Neural crest cell (in vitro differentiated cells): ENCODE measurements around the gene RNF208. TPM values are rescaled to one million over a fixed set of nuclear protein-coding genes. Genes with fewer than 3 reads are reported as not detected.

Experiments used
- DNase-seq: peaks from one replicate; pipeline ENCODE4 v3.0.0; 2021; ENCODE audit warnings: low read depth, mixed read lengths, low spot score
- H3K27ac Mint-ChIP-seq: one replicate; pipeline ENCODE4 v1.8.0; 2021; ENCODE audit warnings: mild to moderate bottlenecking, mixed read lengths; ENCODE audit not compliant: unreplicated experiment
- H3K27me3 Mint-ChIP-seq: 2 replicates; pipeline ENCODE4 v1.8.0; 2021; ENCODE audit warnings: low read depth, mild to moderate bottlenecking, mixed read lengths
- H3K36me3 Mint-ChIP-seq: 2 replicates; pipeline ENCODE4 v1.8.0; 2021; ENCODE audit warnings: low read depth, mild to moderate bottlenecking, mixed read lengths
- H3K4me1 Mint-ChIP-seq: 2 replicates; pipeline ENCODE4 v1.8.0; 2021; ENCODE audit warnings: mixed read lengths
- H3K4me3 Mint-ChIP-seq: one replicate; pipeline ENCODE4 v1.8.0; 2021; ENCODE audit warnings: mild to moderate bottlenecking, mixed read lengths
- H3K9me3 Mint-ChIP-seq: 2 replicates; pipeline ENCODE4 v1.8.0; 2021; ENCODE audit warnings: mixed read lengths
- total RNA-seq: library from RNA; stranded (reverse); gene quantifications from 2 replicates; pipeline ENCODE4 v1.2.1, GENCODE V29; 2021
- TF ChIP-seq, protein P1 (sequence below): fragments of 200-600 bp; sonication (generic); conservative IDR thresholded peaks from 2 replicates; pipeline ENCODE4 v1.5.0; 2021; ENCODE audit warnings: antibody characterized with exemption, mild to moderate bottlenecking

RNF208 gene
- total RNA-seq, 1 donor from 2014 or later = 10.1 TPM

DNA sequence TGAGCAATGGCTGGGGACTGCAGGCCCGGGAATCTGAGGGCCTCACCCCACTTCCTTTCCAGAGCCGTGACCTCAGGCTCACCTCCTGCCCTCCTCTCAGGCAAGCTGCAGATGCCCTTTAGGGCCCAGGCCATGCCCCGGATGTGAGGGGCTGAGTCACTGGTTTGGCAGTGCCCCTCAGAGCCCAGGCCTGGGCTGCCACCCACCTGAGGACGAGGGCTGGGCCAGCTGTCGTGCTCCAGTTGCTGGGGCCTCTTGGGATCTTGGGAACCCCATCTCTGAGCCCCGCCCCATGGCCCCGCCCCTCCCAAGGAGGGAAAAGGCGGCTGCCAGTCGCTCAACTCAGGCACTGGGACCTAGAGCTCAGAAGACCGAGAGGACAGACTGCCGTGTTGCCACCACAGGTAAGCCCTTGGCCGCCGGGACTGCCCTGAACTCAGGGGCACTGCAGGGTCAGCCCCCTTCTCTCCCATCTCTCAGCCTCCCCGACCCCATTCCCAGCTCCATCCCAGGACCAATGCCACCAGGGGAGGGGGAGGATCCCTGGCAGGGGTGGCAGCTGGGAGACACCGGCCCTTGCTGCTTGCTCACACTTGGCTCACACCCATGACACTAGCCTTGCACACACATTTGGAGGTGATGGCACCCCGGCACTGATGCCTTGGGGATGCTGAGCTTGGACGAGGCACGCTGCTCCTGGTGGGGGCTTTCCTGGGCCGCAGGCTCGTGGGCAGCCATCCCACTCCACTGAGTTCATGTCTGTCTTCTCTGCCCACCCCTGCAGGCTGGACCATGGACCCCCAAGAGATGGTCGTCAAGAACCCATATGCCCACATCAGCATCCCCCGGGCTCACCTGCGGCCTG is 3.0 kb upstream of the RNF208 start, which contains the start of gene CYSRT1:
Gene CYSRT1 (plus strand): TSS at position 345 of the 865 bp plus-strand sequence. CDS start 448 bp downstream, at position 793.
- Mint-ChIP-seq H3K4me3 (peak within 1 kb of the TSS; percentile 85), H3K4me1 (peaks cover 4% of the 10 kb centered on the region), H3K27me3 (peaks cover 6% of the 10 kb centered on the region), H3K9me3 (no peaks in the 10 kb centered on the region), H3K27ac (no peak within 1 kb of the TSS), H3K36me3 (no peaks in the 10 kb centered on the region)
- no peak for DNase-seq
- TF ChIP-seq, protein P1, sequence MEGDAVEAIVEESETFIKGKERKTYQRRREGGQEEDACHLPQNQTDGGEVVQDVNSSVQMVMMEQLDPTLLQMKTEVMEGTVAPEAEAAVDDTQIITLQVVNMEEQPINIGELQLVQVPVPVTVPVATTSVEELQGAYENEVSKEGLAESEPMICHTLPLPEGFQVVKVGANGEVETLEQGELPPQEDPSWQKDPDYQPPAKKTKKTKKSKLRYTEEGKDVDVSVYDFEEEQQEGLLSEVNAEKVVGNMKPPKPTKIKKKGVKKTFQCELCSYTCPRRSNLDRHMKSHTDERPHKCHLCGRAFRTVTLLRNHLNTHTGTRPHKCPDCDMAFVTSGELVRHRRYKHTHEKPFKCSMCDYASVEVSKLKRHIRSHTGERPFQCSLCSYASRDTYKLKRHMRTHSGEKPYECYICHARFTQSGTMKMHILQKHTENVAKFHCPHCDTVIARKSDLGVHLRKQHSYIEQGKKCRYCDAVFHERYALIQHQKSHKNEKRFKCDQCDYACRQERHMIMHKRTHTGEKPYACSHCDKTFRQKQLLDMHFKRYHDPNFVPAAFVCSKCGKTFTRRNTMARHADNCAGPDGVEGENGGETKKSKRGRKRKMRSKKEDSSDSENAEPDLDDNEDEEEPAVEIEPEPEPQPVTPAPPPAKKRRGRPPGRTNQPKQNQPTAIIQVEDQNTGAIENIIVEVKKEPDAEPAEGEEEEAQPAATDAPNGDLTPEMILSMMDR = no peak

DNA sequence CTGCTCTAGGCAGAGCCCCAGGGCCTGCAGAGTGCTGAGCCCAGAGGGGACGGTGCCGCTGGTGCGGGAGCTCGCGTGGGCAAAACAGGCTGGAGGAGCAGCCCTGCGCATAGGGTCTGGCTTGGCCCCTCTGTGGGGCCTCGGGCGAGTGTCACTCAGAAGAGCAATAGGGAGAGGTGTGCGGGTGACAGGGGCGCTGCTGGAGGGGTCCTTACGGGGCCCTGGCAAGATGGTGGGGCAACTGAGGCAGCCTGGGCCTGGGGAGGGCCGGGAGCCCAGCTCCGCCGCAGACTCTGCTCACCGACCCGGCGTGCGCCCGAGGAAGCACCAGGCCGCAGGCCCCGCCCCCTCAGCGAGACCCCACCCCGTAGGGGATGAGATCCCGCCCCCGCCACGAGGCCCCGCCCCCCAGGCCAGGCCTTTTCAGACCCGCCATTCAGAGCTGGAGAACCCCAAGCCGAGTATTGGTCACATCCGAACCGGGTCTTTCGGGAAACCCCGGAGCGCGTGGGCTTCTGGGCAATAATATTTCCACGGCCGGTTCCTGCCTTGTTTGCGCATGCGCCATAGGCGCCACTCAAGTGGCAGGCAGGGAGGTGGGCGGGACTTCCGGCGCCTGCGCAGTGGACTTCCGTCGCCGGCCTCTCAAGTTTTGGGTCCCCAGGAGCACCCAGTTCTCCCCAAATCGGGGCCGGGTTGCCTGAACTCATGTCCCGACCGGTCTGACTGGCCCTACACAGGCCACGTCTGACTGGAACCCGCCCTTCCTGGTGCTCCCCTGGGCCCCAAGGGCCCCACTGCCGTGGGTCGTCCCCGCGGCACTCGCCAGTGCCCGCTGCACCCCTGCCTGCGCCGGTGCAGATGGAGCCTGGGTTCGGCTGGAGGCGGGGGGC is 1.3 kb upstream of the RNF208 start:
- Mint-ChIP-seq H3K27me3 (peaks cover 6% of the 10 kb centered on the region), H3K27ac (peak overlapping the region; percentile 81), H3K4me3 (peak overlapping the region; percentile 85), H3K36me3 (no peaks in the 10 kb centered on the region), H3K9me3 (no peaks in the 10 kb centered on the region), H3K4me1 (peaks cover 4% of the 10 kb centered on the region)
- TF ChIP-seq, protein P1 = no peak
- peak; percentile 92 for DNase-seq

DNA sequence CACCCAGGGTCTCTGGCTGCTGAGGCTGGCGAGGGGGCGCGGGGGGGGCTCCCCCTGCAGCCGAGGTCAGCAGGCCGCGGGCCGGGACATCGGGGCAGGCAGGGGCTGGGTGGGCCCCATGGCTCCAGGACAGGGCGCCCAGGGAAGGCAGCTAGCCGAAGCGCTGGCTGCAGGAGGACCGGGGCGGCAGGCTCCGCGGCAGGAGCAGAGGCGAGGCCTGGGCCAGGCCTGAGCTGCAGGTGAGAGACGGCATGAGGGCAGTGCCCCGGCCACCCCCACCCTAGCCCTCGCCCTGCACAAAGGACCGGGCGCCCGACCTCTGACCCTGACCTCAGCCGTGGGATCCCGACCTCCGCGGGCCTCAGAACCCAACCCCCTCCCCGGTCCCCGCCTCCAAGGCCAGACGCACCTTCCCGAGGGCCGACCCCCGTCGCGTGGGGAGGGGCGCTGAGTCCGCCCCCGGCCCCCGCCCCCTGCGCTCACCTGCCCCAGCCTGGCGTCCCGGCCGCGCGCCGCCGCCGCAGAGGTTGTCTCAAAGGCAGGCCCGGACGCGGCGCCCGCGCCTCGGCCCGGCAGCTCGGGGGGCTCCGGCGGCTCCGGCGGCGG is 431 bp downstream of the RNF208 start:
- TF ChIP-seq, protein P1 = no peak
- Mint-ChIP-seq H3K4me3 (no peak overlapping the region), H3K27me3 (peaks cover 2% of the 10 kb centered on the region), H3K4me1 (no peaks in the 10 kb centered on the region), H3K9me3 (no peaks in the 10 kb centered on the region), H3K27ac (no peak overlapping the region), H3K36me3 (no peaks in the 10 kb centered on the region)
- DNase-seq = no peak

DNA sequence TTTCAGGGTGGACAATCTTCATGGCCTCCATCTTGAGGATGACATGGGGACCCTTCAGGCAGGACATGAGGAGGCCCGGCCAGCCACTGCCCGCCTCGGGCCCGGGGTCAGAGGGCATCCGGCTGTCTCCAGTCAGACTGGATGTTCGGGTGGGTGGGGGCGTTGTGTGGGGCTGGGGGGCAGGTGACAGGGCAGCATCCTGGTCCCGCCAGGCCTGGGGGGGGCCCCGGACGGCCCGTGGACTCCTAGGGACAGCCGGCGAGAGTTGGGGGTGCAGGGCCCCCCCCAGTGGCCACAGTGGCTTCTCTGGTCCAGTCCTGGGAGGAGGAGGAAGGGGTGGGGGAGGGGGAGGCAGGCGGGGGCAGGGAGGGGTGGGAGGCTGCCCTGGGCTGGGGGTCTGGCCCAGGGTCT is 940 bp downstream of the RNF208 start:
- TF ChIP-seq, protein P1 = no peak
- Mint-ChIP-seq H3K27ac (no peak overlapping the region), H3K4me1 (no peaks in the 10 kb centered on the region), H3K4me3 (peak overlapping the region; percentile 54), H3K36me3 (no peaks in the 10 kb centered on the region), H3K27me3 (peaks cover 2% of the 10 kb centered on the region), H3K9me3 (no peaks in the 10 kb centered on the region)
- no peak for DNase-seq
